ENCODE data around the gene WDR17. TPM values are rescaled to one million over a fixed set of nuclear protein-coding genes. Genes with fewer than 3 reads are reported as not detected.

The WDR17 gene
- total RNA-seq, 1 donor from 2014 or later = 3.7 TPM

- TF ChIP-seq, protein P1, sequence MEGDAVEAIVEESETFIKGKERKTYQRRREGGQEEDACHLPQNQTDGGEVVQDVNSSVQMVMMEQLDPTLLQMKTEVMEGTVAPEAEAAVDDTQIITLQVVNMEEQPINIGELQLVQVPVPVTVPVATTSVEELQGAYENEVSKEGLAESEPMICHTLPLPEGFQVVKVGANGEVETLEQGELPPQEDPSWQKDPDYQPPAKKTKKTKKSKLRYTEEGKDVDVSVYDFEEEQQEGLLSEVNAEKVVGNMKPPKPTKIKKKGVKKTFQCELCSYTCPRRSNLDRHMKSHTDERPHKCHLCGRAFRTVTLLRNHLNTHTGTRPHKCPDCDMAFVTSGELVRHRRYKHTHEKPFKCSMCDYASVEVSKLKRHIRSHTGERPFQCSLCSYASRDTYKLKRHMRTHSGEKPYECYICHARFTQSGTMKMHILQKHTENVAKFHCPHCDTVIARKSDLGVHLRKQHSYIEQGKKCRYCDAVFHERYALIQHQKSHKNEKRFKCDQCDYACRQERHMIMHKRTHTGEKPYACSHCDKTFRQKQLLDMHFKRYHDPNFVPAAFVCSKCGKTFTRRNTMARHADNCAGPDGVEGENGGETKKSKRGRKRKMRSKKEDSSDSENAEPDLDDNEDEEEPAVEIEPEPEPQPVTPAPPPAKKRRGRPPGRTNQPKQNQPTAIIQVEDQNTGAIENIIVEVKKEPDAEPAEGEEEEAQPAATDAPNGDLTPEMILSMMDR (IDR thresholded peaks at IDR 0.05; ENCODE audit: insufficient read depth, low read length, poor library complexity, severe bottlenecking) = no peak
- no peaks in the 10 kb centered on the region for H3K27me3 ChIP-seq (ENCODE audit: control insufficient read depth, insufficient read depth, low read length)
- no peak overlapping the region for H3K4me3 ChIP-seq (ENCODE audit: low read depth, low read length)
- H3K36me3 ChIP-seq (ENCODE audit: control insufficient read depth, insufficient read depth, low read length) = no peaks in the 10 kb centered on the region
- DNase-seq (ENCODE audit: low read depth) = no peak
Measured at GRCh38 chr4:176134670-176135069, 69.0 kb downstream of the WDR17 start.

DNA sequence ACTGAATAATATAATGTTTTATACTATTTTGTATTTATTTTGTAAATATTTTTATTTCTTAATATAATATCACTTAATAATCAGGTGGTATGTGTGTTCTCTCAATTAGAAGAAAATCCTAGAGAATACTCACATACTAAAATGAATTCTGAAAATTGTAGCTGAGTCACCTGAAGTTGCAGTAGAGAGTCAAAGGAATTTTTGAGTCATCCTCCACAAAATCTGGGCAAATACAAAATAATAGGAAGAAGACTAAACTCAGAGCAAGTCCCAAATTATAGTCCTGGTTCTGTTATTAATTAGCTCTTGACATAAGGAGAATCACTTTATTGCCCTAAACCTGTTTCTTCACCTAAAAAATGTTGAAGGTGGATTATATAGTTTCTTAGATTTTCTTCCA lies 72.0 kb downstream of the WDR17 start:
- H3K4me3 ChIP-seq (ENCODE audit: low read depth, low read length) = no peak overlapping the region
- TF ChIP-seq, protein P1 (IDR thresholded peaks at IDR 0.05; ENCODE audit: insufficient read depth, low read length, poor library complexity, severe bottlenecking) = no peak
- no peaks in the 10 kb centered on the region for H3K27me3 ChIP-seq (ENCODE audit: control insufficient read depth, insufficient read depth, low read length)
- no peaks in the 10 kb centered on the region for H3K36me3 ChIP-seq (ENCODE audit: control insufficient read depth, insufficient read depth, low read length)
- DNase-seq (ENCODE audit: low read depth) = no peak

DNA sequence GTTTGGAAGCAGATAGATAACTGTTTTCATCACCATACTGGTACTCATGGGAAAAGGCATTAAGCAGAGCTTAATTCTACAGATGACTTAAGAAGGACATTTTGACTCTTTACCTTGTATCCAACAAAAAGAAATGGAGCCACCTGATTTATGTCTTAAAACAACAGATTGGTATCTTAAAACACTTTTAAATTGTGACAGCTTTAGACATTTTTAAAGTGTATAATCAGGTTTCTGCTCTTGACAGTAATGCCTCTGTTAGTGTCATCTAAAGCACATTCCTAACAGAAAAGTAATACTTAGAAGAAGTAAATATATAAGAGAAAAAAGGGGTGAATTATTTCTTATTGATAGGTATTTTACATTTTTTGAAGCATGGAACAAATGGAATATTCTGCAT lies 73.9 kb downstream of the WDR17 start:
- Histone ChIP-seq H3K27me3 (ENCODE audit: control insufficient read depth, insufficient read depth, low read length) (no peaks in the 10 kb centered on the region), H3K36me3 (ENCODE audit: control insufficient read depth, insufficient read depth, low read length) (no peaks in the 10 kb centered on the region), H3K4me3 (ENCODE audit: low read depth, low read length) (no peak overlapping the region)
- DNase-seq (ENCODE audit: low read depth) = no peak
- TF ChIP-seq, protein P1 (IDR thresholded peaks at IDR 0.05; ENCODE audit: insufficient read depth, low read length, poor library complexity, severe bottlenecking) = no peak

DNA sequence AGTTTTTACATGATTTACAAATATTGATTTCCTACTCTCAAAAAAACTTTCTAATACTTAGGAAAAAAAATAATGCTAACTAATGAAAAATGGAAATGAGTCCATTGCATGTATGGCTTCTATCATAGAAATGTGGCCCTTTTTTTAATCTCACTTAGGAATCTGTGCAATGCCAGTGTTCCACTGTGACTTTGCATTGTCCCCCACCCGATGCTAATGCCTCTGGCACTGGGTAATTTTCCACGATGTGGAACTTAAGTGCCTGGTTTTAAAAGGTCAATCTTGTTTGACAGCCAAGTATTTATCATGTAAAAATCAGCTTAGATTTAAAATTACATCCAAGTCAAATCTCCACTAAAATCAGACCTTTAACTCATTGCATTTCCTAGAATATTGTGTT lies 76.6 kb downstream of the WDR17 start:
- no peak for DNase-seq (ENCODE audit: low read depth)
- Histone ChIP-seq H3K4me3 (ENCODE audit: low read depth, low read length) (no peak overlapping the region), H3K36me3 (ENCODE audit: control insufficient read depth, insufficient read depth, low read length) (no peaks in the 10 kb centered on the region), H3K27me3 (ENCODE audit: control insufficient read depth, insufficient read depth, low read length) (no peaks in the 10 kb centered on the region)
- TF ChIP-seq, protein P1 (IDR thresholded peaks at IDR 0.05; ENCODE audit: insufficient read depth, low read length, poor library complexity, severe bottlenecking) = no peak

DNA sequence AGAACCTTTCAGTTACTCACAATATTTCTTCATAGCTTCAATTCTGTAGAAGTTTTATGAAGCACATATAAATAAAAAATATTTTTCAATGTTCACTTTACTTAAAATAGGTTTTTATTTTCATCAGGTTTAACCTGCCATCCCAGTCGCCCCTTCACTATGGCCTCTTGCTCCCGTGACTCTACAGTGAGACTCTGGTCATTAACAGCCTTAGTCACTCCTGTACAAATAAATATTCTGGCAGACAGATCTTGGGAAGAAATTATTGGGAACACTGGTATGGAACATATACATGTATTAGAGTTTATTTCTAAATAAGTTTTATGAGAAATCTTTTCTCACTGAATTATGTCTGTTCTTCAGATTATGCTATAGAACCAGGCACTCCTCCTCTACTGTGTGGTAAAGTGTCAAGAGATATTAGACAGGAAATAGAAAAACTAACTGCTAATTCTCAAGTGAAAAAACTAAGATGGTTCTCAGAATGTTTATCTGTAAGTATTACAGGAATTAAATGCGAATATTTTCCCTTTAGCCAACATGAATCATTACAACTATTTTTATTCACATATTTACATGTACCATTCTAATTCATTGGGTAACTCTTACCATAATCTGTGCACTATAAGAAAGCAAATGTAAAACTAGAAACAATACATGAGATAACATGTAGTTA lies 84.2 kb downstream of the WDR17 start:
- TF ChIP-seq, protein P1 (IDR thresholded peaks at IDR 0.05; ENCODE audit: insufficient read depth, low read length, poor library complexity, severe bottlenecking) = no peak
- Histone ChIP-seq H3K36me3 (ENCODE audit: control insufficient read depth, insufficient read depth, low read length) (no peaks in the 10 kb centered on the region), H3K4me3 (ENCODE audit: low read depth, low read length) (no peak overlapping the region), H3K27me3 (ENCODE audit: control insufficient read depth, insufficient read depth, low read length) (no peaks in the 10 kb centered on the region)
- no peak for DNase-seq (ENCODE audit: low read depth)

- Histone ChIP-seq H3K36me3 (ENCODE audit: control insufficient read depth, insufficient read depth, low read length) (no peaks in the 10 kb centered on the region), H3K27me3 (ENCODE audit: control insufficient read depth, insufficient read depth, low read length) (no peaks in the 10 kb centered on the region), H3K4me3 (ENCODE audit: low read depth, low read length) (no peak overlapping the region)
- no peak for DNase-seq (ENCODE audit: low read depth)
- TF ChIP-seq, protein P1 (IDR thresholded peaks at IDR 0.05; ENCODE audit: insufficient read depth, low read length, poor library complexity, severe bottlenecking) = no peak
Measured at GRCh38 chr4:176150356-176150682, 84.7 kb downstream of the WDR17 start.
